ENCODE data around the gene SH3RF3.

The SH3RF3 gene

DNA sequence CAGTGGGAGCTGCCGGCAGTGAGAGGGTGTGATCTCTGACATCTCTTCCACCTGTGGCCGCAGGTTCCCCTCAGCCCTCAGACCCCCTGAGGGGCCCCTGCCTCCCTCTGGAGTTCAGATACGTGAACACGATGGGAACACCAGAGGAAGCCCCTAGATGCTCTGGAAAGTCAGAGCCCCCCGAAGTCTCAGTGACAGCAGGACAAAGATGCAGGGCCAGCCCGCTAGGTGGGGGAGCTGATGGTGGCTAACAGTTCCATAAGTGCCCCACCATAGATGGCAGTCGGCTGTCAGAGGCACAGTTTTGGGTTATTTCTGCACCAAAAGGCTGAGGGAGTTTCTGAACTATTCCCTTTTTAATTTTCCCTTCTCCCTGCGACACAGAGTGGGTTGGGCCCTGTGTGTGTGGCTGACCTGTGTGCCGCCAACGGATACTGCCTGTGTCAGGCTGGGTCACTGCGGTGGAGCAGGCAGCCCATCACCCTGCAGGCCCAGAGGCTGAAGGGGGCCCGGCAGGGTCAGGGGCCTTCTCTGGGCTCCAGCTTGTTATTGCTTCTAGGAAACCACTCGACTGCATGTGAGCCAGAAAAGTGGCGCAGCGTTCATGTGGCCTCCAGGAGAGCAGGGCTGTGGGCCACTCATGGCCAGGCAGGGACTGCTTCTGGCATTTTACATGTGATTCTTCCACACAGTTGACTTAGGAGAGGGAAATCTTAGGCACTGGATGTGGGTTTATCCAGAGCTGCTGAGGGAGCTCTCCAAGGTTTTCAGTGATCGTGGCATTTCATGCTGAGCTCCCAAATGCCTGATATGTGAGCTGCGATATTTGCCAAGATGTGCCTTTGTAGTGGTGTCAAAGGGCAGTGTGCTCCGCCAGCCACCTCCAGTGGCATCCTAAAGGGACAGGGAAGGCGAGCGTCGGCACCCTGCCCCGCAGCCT lies 225.1 kb downstream of the SH3RF3 start:
- TF ChIP-seq CTCF (IDR thresholded peaks at IDR 0.05; ENCODE audit: low read length, missing control alignments), result no peak
- DNase-seq (ENCODE audit: low read depth), result no peak
- no peak overlapping the region for H3K4me3 ChIP-seq (replicated peaks; ENCODE audit: low read depth, low read length)

DNA sequence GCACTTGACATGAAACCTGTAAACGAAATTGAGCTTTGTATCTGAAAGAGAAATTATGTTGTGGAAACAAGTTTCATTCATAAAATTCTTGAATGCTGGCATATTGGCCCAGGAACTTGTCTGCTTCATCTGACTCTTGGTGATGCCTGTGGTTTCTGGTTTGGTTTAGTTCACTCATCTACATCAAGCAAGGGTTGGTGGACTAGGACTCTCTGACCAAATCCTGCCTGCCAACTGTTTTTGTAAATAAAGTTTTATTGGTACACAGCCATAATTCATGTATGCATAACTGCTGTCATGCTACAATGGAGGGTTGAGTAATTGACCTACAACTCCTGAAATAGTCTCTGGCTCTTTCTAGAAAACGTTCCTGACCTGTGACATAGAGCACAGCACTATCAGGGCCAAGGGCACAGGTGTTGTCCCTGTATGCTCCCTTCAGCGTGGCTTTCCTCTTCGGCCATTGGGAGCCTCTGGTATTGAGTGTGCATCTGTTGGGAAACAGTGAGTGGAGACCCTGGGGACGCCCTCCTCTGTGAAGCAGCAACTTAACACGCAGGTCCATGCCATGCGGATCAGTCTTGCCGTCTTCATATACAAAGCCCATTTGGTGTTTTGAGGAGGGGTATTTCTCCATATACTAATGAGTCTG lies 226.3 kb downstream of the SH3RF3 start:
- TF ChIP-seq CTCF (IDR thresholded peaks at IDR 0.05; ENCODE audit: low read length, missing control alignments), result no peak
- no peak for DNase-seq (ENCODE audit: low read depth)
- H3K4me3 ChIP-seq (replicated peaks; ENCODE audit: low read depth, low read length), result no peak overlapping the region

GRCh38 chr2:109356324-109357035 lies 227.5 kb downstream of the SH3RF3 start:
- no peak for DNase-seq (ENCODE audit: low read depth)
- no peak for TF ChIP-seq CTCF (IDR thresholded peaks at IDR 0.05; ENCODE audit: low read length, missing control alignments)
- H3K4me3 ChIP-seq (replicated peaks; ENCODE audit: low read depth, low read length), result no peak overlapping the region

GRCh38 chr2:109364217-109364616 lies 235.2 kb downstream of the SH3RF3 start:
- peak; percentile 20 for DNase-seq (ENCODE audit: low read depth)
- no peak for TF ChIP-seq CTCF (IDR thresholded peaks at IDR 0.05; ENCODE audit: low read length, missing control alignments)
- no peak overlapping the region for H3K4me3 ChIP-seq (replicated peaks; ENCODE audit: low read depth, low read length)

DNA sequence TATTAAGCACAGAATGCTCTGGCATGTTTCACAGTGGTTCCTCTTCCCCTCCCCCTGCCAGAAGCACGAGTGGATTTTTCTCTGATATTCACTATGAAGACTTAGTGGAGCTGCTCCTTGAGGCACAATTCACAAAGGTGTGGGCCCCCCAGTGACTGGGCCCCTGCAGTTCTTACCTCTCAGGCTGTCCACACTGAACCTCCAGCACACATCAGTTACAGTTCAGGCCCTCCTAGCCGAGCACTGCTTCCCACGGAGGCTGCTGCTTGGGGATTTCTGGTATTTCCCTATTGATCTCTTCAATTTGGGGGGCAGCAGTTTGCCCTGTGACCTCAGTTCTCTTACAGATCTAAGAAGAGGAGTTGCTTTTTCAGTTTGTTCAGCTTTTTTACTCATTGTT lies 236.1 kb downstream of the SH3RF3 start:
- DNase-seq (ENCODE audit: low read depth), result no peak
- H3K4me3 ChIP-seq (replicated peaks; ENCODE audit: low read depth, low read length), result no peak overlapping the region
- no peak for TF ChIP-seq CTCF (IDR thresholded peaks at IDR 0.05; ENCODE audit: low read length, missing control alignments)

DNA sequence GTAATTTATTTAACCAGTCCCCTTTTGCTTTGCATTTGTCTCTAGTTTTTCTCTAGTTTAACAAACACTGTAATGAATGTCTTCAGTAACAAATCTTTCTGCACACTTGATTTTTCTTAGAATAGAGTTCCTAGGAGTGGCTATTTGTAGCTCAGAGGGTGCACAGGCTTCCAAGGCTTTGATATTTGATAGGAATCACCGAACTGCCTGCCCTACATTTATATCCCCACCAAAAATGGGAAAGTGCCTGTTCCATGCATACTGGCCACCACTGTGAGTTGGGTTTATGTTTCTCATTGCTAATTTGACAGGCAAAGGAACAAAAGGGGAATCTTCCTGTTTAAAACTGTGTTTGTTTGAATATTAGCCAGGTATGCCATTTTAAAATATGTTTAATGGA lies 238.7 kb downstream of the SH3RF3 start:
- no peak for DNase-seq (ENCODE audit: low read depth)
- no peak overlapping the region for H3K4me3 ChIP-seq (replicated peaks; ENCODE audit: low read depth, low read length)
- TF ChIP-seq CTCF (IDR thresholded peaks at IDR 0.05; ENCODE audit: low read length, missing control alignments), result no peak
